ENCODE measurements around the gene APBA1.

DNA sequence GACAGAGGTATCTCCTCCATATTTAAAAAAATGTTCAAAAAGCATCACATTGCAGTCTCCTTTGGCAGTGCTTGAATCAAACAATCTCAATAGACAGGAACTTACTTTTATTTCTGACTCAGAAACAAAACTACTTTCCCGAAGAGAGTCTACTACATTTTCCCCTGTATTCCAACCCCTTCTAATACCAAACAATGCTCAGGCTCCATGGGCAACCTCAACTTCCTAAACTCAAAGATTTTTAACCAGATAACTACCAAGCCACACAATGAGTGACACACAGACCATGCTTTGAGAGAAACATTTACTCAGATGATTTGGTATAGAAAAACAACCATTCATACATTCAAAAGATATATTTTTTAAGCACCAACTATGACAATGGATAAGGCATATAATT is 70.5 kb downstream of the APBA1 start:
- TF ChIP-seq, protein P1, sequence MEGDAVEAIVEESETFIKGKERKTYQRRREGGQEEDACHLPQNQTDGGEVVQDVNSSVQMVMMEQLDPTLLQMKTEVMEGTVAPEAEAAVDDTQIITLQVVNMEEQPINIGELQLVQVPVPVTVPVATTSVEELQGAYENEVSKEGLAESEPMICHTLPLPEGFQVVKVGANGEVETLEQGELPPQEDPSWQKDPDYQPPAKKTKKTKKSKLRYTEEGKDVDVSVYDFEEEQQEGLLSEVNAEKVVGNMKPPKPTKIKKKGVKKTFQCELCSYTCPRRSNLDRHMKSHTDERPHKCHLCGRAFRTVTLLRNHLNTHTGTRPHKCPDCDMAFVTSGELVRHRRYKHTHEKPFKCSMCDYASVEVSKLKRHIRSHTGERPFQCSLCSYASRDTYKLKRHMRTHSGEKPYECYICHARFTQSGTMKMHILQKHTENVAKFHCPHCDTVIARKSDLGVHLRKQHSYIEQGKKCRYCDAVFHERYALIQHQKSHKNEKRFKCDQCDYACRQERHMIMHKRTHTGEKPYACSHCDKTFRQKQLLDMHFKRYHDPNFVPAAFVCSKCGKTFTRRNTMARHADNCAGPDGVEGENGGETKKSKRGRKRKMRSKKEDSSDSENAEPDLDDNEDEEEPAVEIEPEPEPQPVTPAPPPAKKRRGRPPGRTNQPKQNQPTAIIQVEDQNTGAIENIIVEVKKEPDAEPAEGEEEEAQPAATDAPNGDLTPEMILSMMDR (IDR thresholded peaks at IDR 0.05), result no peak
- TF ChIP-seq EZH2 (IDR thresholded peaks at IDR 0.05; ENCODE audit: borderline replicate concordance, insufficient read depth, low read depth, low read length, poor library complexity, severe bottlenecking), result no peak

All from B cell (primary cell).